Activated CD4-positive, alpha-beta memory T cell treated with anti-CD3 and anti-CD28 coated beads for 36 hours (primary cell): ENCODE results near the gene DNAH5. TPM values are rescaled to one million over a fixed set of nuclear protein-coding genes. Genes with fewer than 3 reads are reported as not detected.

Source experiments
- CTCF ChIA-PET: fragments of 350-600 bp; sonication (Branson Sonifier 250); formaldehyde crosslinking; loops from one replicate; lab custom pipeline; 2021; ENCODE audit warnings: antibody characterized with exemption, inconsistent platforms; lab: Charles Lee
- POLR2A ChIA-PET: fragments of 350-600 bp; sonication (Branson Sonifier 250); formaldehyde crosslinking; loops from one replicate; lab custom pipeline; 2021; ENCODE audit warnings: antibody characterized with exemption; lab: Charles Lee
- DNase-seq: peaks from one replicate; pipeline ENCODE4 v3.0.0-alpha.2; 2020
- H3K27ac Mint-ChIP-seq: one replicate; pipeline ENCODE4 v1.8.0; 2021; ENCODE audit warnings: mixed read lengths
- H3K27me3 Mint-ChIP-seq: one replicate; pipeline ENCODE4 v1.8.0; 2021; ENCODE audit warnings: mixed read lengths
- H3K36me3 Mint-ChIP-seq: one replicate; pipeline ENCODE4 v1.8.0; 2021; ENCODE audit warnings: mixed read lengths
- H3K4me1 Mint-ChIP-seq: one replicate; pipeline ENCODE4 v1.8.0; 2021; ENCODE audit warnings: low read depth, mixed read lengths
- H3K4me3 Mint-ChIP-seq: one replicate; pipeline ENCODE4 v1.8.0; 2021; ENCODE audit warnings: mild to moderate bottlenecking, mixed read lengths
- H3K9me3 Mint-ChIP-seq: one replicate; pipeline ENCODE4 v1.8.0; 2021; ENCODE audit warnings: mixed read lengths
- intact Hi-C: fragments of 100-400 bp; cut with micrococcal nuclease; formaldehyde crosslinking; loops from one replicate; pipeline ENCODE4 v1.15.1; 2023
- total RNA-seq, 2 experiments: library from RNA; stranded (reverse); gene quantifications; one replicate each; pipeline ENCODE4 v1.2.3, GENCODE V29; 2021

DNAH5 gene
- total RNA-seq, 2 experiments from 2014 or later, result not detected

DNA sequence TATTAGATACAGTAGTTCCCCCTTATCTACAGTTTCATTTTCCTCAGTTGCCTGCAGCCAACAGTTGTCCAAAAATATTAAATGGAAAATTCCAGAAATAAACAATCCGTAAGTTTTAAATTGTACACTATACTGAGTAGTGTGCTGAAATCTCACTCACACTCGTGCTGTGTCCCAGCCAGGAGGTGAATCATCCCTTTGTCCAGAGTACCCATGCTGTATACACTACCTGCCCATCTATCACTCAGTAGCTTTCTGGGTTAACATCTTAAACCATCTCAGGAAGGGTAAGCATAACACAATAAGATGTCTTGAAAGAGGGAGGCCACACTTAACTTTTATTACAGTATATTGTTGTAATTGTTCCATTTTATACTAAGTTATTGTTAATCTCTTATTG, 31.7 kb upstream of the DNAH5 start:
- Mint-ChIP-seq H3K4me1 (no peaks in the 10 kb centered on the region), H3K4me3 (no peak overlapping the region), H3K27me3 (no peaks in the 10 kb centered on the region), H3K27ac (no peak overlapping the region), H3K36me3 (no peaks in the 10 kb centered on the region), H3K9me3 (no peaks in the 10 kb centered on the region)
- ChIA-PET POLR2A (no interaction called here), CTCF (no interaction called here)
- intact Hi-C loops, result no loop called here
- DNase-seq, result no peak

DNA sequence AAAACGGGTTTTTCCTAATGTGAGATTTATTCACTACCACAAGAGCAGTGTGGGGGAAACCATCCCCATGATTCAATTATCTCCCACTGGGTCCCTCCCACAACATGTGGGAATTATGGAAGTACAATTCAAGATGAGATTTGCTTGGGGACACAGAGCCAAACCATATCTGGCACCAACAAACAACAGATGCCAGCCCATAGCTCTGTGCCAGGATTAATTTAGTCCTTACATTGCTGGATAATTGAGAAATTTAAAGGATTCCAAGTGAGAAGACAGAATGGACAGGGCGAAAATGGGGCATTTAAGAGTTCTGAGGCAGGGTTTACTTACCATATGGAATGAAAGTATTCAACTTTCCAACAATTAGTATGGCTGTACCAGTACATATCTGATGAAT, 30.8 kb upstream of the DNAH5 start:
- no peaks in the 10 kb centered on the region for H3K36me3 Mint-ChIP-seq
- no peak overlapping the region for H3K4me3 Mint-ChIP-seq
- H3K27ac Mint-ChIP-seq, result no peak overlapping the region
- intact Hi-C loops, result no loop called here
- H3K9me3 Mint-ChIP-seq, result no peaks in the 10 kb centered on the region
- no peaks in the 10 kb centered on the region for H3K4me1 Mint-ChIP-seq
- ChIA-PET POLR2A (no interaction called here), CTCF (no interaction called here)
- no peak for DNase-seq
- no peaks in the 10 kb centered on the region for H3K27me3 Mint-ChIP-seq

DNA sequence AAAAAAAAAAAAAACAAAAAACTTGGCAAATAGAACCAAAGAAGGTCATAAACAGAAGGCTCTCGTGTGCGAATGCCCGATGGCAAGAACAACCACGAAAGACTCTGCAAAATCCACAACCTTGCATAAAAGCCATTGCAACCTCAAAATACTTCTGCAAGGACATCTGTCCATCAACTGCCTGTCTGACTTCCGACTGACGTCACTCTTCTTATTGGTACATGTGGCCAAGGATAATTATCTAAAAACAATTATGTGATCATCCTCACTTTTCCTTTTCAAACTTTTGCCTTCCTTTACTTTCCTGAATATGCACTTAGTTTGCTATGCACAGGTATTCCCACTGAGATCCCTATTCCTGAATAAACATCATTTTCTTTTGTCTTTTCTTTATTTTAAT, 29.2 kb upstream of the DNAH5 start:
- Mint-ChIP-seq H3K27me3 (no peaks in the 10 kb centered on the region), H3K36me3 (no peaks in the 10 kb centered on the region), H3K9me3 (no peaks in the 10 kb centered on the region), H3K4me1 (no peaks in the 10 kb centered on the region), H3K4me3 (no peak overlapping the region), H3K27ac (no peak overlapping the region)
- no peak for DNase-seq
- ChIA-PET CTCF (no interaction called here), POLR2A (no interaction called here)
- intact Hi-C loops, result no loop called here

DNA sequence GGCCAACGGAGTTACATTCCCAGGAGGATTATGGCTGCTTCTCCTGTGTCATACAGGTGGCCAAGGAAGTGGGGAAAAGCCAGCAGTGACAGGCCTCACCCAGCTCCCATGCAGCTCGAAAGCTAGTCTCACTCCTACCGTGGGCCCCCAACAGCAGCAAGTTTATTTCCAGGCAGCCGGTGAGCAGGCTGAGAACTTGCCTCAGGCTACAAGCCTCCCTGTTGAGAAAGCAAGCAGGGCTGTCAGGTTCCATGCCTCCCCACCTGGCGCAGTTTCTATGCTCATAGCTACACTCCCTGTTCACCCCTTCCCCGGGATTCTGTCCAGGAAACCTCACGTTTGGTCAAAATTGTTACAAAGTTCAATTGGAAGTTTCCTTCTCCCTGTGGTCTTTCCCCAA, 27.5 kb upstream of the DNAH5 start:
- no peaks in the 10 kb centered on the region for H3K36me3 Mint-ChIP-seq
- H3K4me3 Mint-ChIP-seq, result no peak overlapping the region

DNA sequence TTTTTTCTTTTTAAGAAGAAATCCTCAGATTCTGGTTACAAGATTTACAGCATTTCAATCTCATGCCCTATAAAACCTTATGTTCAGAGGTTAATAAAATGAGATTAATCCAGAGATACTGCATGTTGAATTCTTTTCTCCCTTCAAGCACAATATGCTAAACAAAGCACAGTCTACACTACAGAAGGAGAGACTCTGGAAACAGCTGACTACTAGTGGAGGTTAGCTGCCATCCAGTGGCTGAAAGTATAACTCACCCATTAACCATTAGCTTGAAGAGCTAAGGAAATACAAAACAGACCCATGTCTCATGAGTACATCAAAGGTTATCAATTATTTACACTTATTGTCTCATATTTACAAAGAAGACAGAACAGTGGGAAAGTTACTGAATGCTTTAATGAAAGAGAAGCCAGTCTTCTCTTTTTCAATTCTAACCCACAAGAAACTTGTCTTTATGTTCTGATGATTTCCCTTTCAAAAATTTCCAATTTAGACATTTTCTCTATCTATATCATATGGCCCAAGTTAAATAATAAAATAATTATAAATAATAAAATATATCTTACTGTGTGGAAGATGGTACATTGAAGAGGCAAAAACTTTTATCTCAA, 12.7 kb upstream of the DNAH5 start:
- Mint-ChIP-seq H3K27ac (no peak overlapping the region), H3K9me3 (peaks cover 2% of the 10 kb centered on the region), H3K27me3 (no peaks in the 10 kb centered on the region), H3K4me3 (no peak overlapping the region), H3K36me3 (no peaks in the 10 kb centered on the region), H3K4me1 (no peaks in the 10 kb centered on the region)
- DNase-seq, result no peak
- CTCF ChIA-PET, result no interaction called here
- POLR2A ChIA-PET, result no interaction called here
- intact Hi-C loops, result no loop called here

More for the DNA sequence above, 27.5 kb upstream of the DNAH5 start:
- no peak for DNase-seq
- Mint-ChIP-seq H3K9me3 (peaks cover 4% of the 10 kb centered on the region), H3K4me1 (no peaks in the 10 kb centered on the region), H3K27me3 (no peaks in the 10 kb centered on the region), H3K27ac (no peak overlapping the region)
- ChIA-PET CTCF (no interaction called here), POLR2A (no interaction called here)
- intact Hi-C loops, result no loop called here

DNA sequence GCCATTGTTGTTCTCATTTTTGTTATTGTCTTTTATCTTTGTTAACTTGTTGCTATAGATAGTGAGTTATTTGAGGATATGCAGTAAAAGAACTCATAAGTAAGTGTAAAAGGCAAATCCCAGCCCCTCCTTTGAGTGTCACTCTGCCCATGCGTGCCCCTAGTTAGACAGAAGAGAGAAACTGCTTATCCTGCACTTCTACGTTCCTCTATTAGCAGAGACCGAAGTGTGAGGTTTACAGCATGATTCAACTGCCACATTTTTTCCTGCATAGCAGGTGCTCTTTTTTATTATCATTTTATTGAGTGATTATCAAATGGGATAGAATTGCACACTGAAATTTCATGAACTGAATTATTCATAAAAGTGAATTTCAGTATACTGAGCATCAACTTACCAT, 12.0 kb upstream of the DNAH5 start:
- H3K36me3 Mint-ChIP-seq, result no peaks in the 10 kb centered on the region
- H3K4me3 Mint-ChIP-seq, result no peak overlapping the region
- H3K4me1 Mint-ChIP-seq, result no peaks in the 10 kb centered on the region
- H3K27me3 Mint-ChIP-seq, result no peaks in the 10 kb centered on the region
- intact Hi-C loops, result no loop called here
- ChIA-PET CTCF (interaction anchor here (0.6 kb wide), 1 partner anchor 453 kb away, joined by 3 read pairs; no protein-coding TSS in a partner anchor), POLR2A (no interaction called here)
- no peak overlapping the region for H3K27ac Mint-ChIP-seq
- no peak for DNase-seq
- H3K9me3 Mint-ChIP-seq, result peaks cover 2% of the 10 kb centered on the region

DNA sequence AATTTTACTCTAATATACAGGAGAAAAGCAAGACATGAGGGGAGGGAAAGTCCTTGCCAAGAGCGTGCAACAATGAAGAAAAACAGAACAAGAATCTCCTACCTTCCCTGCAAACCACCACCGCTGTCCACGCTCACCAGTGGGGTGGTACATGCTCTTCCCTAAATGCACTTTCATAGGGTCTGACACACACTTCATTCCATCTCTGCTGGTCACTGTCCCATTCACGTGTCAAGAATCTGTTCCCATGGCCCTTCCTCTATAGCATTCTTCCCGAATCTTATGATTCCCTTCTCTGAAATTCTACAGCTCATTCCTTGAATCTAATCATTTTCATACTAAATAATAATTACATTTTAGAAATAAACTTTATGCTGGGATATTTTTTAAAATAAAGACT, 11.4 kb upstream of the DNAH5 start:
- ChIA-PET POLR2A (no interaction called here), CTCF (no interaction called here)
- intact Hi-C loops, result no loop called here
- Mint-ChIP-seq H3K4me3 (no peak overlapping the region), H3K9me3 (peaks cover 2% of the 10 kb centered on the region), H3K36me3 (no peaks in the 10 kb centered on the region), H3K27me3 (no peaks in the 10 kb centered on the region), H3K27ac (no peak overlapping the region), H3K4me1 (no peaks in the 10 kb centered on the region)
- no peak for DNase-seq

DNA sequence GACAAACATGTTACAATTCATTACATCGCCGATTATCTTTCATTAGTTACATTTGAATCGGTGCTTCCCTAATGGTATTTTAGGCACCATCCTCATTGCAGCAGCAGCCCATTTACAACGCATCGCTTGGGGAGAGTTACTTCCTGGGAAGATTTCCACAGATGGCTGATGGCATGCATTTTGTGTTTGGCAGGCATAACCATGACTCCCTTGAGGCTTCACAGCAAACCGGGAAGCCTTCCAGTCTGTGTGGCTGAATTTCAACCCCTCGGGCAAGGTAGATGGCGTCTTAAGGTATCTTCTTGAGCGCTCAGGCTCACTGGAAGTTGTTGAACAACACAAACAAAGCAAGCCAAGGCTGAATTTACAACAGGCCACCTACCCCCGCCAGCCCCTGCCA, 1.6 kb upstream of the DNAH5 start:
- CTCF ChIA-PET, result no interaction called here
- POLR2A ChIA-PET, result no interaction called here

GRCh38 chr5:13945271-13945670, 783 bp upstream of the DNAH5 start:
- Mint-ChIP-seq H3K4me1 (no peaks in the 10 kb centered on the region), H3K27ac (no peak overlapping the region), H3K27me3 (no peaks in the 10 kb centered on the region), H3K4me3 (no peak overlapping the region), H3K9me3 (no peaks in the 10 kb centered on the region), H3K36me3 (no peaks in the 10 kb centered on the region)
- CTCF ChIA-PET, result no interaction called here
- intact Hi-C loops, result no loop called here
- no peak for DNase-seq
- POLR2A ChIA-PET, result no interaction called here

More for the DNA sequence above, 1.6 kb upstream of the DNAH5 start:
- no peak overlapping the region for H3K27ac Mint-ChIP-seq
- H3K4me1 Mint-ChIP-seq, result no peaks in the 10 kb centered on the region
- intact Hi-C loops, result no loop called here
- no peaks in the 10 kb centered on the region for H3K36me3 Mint-ChIP-seq
- no peak for DNase-seq
- no peaks in the 10 kb centered on the region for H3K27me3 Mint-ChIP-seq
- no peaks in the 10 kb centered on the region for H3K9me3 Mint-ChIP-seq
- H3K4me3 Mint-ChIP-seq, result no peak overlapping the region

- DNase-seq, result no peak
- Mint-ChIP-seq H3K9me3 (no peaks in the 10 kb centered on the region), H3K36me3 (no peaks in the 10 kb centered on the region), H3K27ac (no peak overlapping the region), H3K4me3 (no peak overlapping the region), H3K27me3 (no peaks in the 10 kb centered on the region), H3K4me1 (no peaks in the 10 kb centered on the region)
- ChIA-PET CTCF (no interaction called here), POLR2A (no interaction called here)
- intact Hi-C loops, result no loop called here
Observed at GRCh38 chr5:13943676-13944075, 812 bp downstream of the DNAH5 start.

- no peak overlapping the region for H3K4me3 Mint-ChIP-seq
- intact Hi-C loops, result no loop called here
Observed at GRCh38 chr5:13941468-13941867, 3.0 kb downstream of the DNAH5 start.

GRCh38 chr5:13939638-13940037, 4.8 kb downstream of the DNAH5 start:
- CTCF ChIA-PET, result no interaction called here
- H3K36me3 Mint-ChIP-seq, result no peaks in the 10 kb centered on the region
- DNase-seq, result no peak
- no peak overlapping the region for H3K4me3 Mint-ChIP-seq
- POLR2A ChIA-PET, result no interaction called here
- H3K27ac Mint-ChIP-seq, result no peak overlapping the region
- no peaks in the 10 kb centered on the region for H3K27me3 Mint-ChIP-seq
- no peaks in the 10 kb centered on the region for H3K9me3 Mint-ChIP-seq
- intact Hi-C loops, result no loop called here
- H3K4me1 Mint-ChIP-seq, result no peaks in the 10 kb centered on the region

More at GRCh38 chr5:13941468-13941867, 3.0 kb downstream of the DNAH5 start:
- no peaks in the 10 kb centered on the region for H3K36me3 Mint-ChIP-seq
- no peaks in the 10 kb centered on the region for H3K4me1 Mint-ChIP-seq
- no peaks in the 10 kb centered on the region for H3K27me3 Mint-ChIP-seq
- no peak overlapping the region for H3K27ac Mint-ChIP-seq
- DNase-seq, result no peak
- POLR2A ChIA-PET, result no interaction called here
- no peaks in the 10 kb centered on the region for H3K9me3 Mint-ChIP-seq
- CTCF ChIA-PET, result no interaction called here

- intact Hi-C loops, result no loop called here
- no peaks in the 10 kb centered on the region for H3K36me3 Mint-ChIP-seq
- H3K4me1 Mint-ChIP-seq, result no peaks in the 10 kb centered on the region
- H3K27ac Mint-ChIP-seq, result no peak overlapping the region
- H3K27me3 Mint-ChIP-seq, result no peaks in the 10 kb centered on the region
- DNase-seq, result no peak
- H3K9me3 Mint-ChIP-seq, result peaks cover 14% of the 10 kb centered on the region
- H3K4me3 Mint-ChIP-seq, result no peak overlapping the region
- POLR2A ChIA-PET, result no interaction called here
- CTCF ChIA-PET, result interaction anchor here (0.5 kb wide), 1 partner anchor 119 kb away, joined by 3 read pairs; no protein-coding TSS in a partner anchor
Observed at GRCh38 chr5:13934921-13935320, 9.6 kb downstream of the DNAH5 start.
